GM18867 (cell line): ENCODE results near the gene KLF6.

Experiments
- ATAC-seq: cut with Tn5 transposase; IDR thresholded peaks from one replicate; pipeline ENCODE4 v1.9.1; 2021; ENCODE audit warnings: mild to moderate bottlenecking, moderate library complexity; ENCODE audit not compliant: unreplicated experiment

The KLF6 gene

DNA sequence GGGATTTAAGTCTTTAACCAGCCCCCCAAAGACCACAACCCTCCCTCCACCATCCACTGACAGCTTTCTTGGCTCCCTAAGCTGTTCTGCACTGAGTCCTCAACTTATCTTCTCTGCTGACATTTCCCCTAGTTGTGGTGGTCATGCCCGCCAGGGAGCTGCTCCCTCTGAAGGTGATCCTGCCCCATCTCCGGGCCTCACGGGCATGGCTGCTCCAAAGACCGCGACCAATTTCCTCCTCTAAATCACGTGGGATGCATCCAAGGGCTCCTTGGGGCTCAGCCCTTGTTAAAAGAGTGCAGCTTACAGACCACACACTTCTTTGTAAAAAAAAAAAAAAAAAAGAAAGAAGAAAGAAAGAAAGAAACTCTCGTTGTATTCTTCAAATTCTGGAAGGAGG, 27.1 kb upstream of the KLF6 start:
- no peak for ATAC-seq

DNA sequence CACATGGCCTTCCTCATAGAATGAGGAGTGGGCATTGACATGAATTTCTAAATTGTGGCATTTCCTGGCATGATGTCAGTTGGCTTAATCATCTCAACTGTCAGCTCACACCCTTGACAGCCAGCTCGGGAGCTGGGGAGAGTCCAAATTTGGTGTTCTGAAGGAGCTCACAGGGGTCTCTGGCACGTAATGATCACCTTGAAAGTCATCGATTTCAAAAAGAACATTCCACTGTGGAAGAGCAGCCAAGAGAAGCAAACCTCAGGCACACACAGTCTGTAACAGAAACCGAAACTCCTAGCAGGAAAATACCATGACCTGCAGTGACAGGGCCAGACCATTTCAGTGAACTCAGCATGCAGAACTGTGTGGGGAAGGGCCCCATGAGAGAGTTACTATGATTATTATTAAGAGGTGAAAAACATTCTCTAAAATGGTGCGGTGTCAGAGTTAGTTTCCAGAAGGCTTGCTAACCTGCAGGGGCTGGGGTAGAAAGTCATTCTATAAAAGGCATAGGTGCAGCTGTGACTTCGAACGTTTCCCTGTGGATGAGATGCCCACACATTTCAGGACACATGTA, 26.4 kb upstream of the KLF6 start:
- peak; percentile 83 for ATAC-seq

DNA sequence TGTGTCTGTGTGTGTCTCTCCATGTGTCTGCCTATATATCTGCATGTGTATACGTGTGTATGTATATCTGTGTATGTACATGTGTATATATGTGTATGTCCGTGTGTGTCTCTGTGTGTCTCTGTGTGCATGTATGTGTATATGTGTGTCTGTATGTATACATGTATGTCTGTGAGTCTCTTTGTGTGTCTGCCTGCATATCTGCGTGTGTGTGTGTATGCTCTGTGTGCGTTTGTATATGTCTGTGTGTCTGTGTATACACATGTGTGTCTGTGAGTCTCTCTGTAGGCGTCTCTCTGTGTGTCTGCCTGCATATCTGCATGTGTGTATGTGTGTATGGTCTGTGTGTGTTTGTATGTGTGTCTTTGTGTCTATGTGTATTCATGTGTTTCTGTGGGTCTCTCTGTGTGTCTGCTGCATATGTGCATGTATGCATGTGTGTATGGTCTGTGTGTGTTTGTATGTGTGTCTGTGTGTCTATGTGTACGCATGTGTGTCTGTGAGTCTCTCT, 23.7 kb upstream of the KLF6 start:
- no peak for ATAC-seq

DNA sequence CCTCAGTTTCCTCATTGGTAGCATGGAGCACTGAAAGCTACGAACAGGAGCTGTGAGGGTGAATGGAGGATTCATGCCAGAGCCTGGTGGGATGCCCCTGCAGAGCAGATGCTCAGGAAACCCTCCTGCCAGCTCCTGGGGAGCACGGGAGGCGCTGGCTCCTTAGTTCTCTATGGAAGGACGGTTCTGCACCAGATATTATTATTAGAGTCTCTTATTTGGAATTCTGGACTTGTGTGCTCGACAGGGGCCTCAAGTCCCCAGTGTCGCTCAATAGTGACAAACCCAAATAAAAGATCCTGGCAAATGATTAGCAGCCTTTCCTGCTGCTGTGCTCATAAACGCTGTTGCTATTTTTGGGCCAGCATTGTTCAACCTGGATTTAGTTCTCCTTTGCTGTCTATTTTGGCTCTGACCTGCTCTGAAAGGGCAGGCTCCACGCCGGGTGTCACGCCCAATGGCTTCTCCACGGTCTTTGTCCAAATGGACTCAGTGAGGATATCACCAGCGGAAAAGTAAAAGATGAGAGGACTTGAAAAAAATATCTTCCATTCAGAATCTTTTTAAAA, 23.0 kb upstream of the KLF6 start:
- ATAC-seq = no peak

DNA sequence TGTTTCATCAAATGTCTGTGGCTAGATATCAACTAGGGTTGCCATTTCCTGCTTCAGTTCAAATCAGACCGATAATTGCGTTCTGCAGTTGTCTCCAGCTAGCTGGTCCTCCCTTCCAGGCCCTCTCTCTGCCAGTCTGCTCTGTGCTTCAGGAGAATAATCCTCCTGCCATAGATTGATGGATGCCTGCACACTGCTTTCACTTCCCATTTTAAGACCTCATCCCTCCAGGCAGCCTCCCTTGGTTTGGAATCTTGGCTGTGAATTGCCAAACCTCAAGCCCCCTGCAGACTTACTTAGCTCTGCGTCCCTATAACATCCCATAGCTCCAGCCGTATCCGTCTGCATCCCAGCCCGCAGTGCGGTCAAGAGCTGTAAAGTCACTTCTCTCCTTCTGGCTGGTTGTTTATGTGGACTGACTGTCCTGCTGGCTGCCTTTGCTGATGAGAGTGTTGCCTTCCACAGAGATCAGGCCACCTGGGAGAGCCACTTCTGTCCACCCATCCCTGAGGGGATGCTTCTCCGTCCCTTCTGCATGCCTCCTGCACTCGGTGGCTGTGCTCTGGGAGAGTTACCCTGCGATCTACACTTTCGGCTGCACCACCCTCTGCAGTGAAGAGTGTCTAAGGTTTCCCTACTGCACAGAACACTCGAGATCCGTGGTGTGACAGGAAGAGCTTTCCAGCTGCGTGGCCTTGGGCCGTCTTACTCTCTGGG, 22.4 kb upstream of the KLF6 start:
- no peak for ATAC-seq

DNA sequence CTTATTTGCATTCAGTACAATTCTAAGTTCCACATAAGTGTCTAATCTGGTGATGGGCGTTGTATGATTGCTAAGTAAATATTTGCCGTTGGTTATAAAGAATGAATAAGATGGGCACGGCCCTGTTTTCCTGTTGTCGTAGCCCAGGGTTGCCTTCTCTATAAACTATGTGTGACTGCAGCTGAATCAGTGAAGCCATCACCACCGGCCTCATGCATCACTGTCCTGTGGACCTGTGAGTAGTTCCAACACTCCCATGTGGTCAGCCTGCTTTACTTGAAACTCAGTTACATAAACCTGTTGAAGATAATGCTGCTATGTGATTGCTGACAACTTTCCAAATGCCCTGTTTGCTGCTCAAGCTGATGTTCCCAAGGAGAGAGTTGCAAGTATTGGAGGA, 21.6 kb upstream of the KLF6 start:
- ATAC-seq = no peak

DNA sequence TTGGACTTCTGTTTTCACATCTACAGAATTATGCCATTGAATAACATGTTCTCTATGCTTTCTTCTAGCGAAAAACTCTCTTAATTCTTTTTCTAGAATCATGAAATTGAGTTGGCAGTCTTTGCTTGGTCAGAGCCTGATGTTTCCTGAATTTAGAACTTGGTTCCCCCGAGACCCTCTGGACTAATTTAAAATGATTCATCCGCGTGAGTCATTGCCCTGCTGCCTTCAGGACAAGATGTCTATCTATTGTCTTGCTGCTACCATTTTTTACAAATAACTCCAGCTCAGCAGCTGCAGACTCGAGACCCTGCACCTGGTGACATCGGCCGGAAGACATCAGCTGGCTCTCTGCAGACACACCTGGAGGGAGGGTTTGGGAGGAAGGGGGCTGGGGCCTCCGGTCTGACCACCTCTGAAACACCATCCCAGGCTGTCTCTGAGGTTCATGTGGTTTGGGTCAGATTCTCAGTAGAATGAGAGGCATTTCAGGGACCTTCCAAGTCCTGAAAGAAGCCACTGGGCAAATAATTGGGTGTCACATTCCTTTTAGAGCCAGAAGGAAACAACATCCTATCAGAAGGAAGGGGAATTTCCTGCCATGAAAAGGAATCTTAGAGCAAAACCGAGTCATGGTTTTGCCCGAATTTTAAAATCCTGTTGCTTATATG, 20.9 kb upstream of the KLF6 start:
- ATAC-seq = peak; percentile 41

DNA sequence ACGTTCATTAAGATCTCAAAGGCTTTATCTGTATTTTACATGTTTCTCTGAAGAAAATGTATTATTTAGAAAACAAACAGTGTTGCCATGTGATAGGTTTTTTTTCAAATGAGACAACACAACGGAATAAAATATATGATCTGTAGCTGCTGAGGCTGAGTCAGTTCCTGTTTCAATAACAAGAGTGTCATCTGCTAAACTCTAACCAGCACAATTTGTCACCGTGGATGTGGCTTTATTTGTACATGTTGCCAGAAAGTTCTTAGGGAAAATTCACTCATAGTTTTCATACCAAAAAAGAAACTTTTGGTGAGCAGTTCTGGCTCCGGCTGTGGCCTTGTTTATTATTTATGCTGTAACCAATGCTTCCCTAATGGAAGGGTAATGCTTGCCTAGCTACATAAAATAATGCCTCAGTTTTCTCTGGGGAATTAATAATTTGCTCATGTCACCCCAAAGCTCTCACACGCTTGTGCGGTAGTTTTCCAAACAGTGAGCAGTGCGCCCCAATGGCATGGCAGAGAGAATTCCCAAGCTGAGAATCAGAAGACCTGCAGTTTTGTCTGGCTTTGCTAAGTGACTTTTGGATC, 20.3 kb upstream of the KLF6 start:
- peak; percentile 55 for ATAC-seq

DNA sequence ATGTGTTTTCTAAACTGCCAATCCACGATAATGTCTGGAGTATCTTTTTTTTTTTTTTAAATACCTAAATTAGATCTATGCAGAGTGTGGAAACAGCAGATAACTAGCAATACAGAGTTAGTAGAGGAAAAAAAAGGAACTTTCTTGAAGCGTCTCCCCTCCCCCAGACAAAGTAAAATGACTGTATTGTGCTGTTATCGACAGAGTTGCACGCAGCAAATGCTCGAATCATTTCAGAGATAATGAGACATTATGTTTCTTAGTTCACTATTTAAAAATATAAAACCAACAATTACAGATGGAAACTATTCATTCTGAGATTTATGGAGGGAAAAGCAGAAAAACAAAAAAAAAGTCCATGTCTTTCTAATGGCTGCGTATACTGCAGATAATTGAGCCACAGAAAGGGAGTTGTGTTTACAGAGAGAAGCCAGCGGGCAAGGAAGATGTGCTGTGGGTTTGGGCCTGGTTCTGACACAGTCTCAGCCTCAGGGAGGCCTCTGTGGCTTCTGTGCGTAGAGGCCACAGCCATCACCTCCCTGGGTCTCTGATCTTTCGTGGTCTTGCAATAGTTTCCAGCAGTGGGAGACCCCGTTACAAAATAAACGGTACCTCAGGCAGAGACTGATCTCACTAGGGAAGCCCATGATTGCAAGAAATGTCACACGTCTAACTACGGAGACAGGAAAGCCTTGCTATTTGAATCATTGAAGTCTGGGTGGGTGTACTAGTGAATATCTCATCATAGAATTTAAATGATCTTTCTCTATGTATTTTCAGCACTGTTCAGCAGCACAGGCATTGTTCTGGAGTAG, 19.1 kb upstream of the KLF6 start:
- ATAC-seq = no peak

DNA sequence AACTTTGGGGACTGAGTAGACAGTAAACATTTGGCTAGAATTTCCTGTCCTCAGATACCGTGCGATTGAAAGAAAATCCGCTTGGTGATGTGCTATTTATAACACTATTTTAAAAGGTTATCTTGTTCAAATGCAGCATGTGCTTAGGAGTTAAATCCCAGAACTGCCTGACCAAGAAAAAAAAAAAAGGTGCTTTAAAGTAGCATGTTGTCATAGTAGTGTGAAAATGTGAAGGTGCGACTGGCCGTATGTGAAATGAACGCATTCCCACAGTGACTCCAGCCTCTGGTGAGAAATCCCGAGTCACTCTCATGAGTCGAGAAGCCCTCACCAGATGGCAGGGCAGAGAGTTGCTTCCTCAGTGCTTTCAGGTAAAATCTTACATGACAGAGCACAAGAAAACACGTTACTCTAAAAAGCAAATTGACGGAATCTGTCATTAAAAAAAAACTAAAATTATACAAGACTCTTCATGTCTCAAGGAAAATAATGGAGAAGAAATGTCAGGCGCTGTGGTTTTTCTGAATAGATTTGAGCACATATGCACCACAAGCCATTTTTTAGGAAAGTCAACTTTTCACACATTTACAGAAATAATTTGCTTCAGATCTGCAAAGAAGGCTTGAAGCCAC, 18.4 kb upstream of the KLF6 start:
- ATAC-seq = no peak

DNA sequence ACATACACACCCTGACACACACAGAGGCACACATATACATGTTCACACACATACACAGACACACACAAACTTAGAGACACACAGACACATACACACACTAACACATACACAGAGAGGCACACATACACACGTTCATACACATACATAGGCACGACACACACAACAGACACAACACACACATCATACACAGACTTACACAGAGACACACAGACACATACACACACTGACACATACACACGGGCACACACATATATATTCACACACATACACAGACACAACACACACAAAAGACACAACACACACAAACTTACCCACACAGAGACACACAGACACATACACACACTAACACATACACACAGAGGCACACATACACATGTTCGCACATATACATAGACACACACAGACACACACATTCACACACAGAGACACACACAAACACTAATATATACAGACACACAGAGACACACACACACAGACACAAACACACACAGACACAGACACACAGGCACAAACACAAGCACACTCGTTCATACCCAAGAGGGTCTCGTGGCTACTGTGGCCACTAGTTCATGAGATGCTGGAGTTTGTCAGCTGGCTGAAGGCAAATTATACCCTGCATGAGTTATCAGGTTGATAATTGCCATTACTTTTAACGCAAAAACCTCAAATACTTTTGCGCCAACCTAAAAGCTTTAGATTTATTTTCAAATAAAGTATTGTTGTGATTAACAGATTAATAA, 17.7 kb upstream of the KLF6 start:
- no peak for ATAC-seq

DNA sequence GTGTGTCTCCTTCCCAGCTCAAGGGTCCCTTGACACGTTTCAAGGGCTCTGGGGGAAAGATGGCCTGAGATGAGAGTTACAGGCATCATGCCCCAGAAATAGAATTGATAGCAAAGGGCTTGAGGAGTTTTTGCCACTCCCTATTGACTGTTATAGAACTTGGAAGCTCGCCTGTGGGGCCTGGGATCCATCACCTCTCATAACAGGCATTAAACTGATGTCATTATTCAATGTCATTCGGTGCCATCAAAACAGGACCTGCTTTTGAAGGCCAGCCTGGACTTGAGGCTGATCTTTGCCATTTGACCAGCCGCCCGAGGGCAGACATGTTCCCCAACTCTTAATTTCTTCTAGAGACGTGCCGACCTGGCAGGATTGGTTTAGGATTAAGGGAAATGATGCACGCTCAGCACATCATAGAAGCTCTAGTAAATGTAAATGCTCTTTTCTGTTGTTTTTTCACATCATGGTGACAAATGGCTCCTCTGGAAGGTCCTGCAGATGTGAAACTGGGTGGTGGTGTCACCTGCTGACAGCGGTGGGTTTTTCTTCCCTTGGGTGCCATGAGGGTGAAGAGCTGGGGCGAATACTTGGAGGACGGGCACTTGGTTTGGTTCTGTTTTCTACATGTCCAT, 16.7 kb upstream of the KLF6 start:
- no peak for ATAC-seq

DNA sequence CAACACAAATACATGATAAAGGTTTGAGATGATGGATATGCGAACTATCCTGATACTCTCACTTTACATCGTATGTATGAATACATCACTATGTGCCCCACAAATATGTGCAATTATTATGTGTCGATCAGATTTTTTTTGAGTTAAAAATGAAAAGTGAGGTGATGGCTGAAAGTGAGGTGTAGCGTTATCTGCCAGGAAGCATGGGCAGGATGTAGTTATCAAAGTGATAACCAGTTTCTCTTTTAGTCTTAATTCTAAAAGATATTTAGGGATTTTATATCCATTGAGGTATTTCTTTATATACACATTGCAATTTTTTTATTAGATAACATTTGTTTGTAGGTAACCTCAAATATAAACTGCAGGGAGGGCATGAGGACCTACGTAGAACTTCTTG, 15.6 kb upstream of the KLF6 start:
- no peak for ATAC-seq

DNA sequence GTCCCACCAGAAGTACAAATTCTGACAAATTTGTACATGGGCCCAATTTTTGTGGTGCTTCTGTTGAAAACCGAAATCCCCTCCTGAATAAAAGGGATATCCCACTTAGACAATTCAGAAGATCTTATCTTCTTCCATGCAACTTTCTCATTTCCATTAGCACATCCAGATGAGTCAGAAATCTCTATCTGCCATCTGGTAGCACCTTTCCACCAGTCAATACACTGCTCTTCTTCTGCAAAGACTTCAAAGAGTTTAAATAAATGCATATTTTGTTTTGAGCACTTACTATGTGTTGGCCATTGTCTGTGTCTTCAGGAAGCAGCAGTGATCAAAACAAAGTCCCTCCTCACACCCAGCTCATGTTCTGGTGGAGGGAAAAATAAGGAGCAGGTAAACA, 12.7 kb upstream of the KLF6 start:
- ATAC-seq = no peak

DNA sequence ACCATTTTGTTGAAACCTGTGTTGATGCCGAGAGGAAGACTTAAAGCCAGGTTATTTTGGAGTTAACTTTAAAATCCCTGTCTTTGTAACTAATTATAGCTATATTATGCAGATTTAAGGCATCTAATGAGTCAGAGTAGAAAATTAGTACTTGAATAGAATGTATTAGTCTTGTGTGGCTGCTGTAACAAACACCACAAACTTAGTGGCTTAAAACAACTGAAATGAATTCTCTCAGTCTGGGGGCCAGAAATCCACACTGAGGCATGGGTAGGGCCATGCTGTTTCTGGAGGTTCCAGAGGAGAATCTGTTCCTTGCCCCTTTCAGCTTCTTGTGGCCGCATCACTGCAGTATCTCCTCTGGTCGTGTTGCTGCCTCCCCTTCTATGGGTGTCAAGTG, 8.5 kb upstream of the KLF6 start:
- no peak for ATAC-seq

DNA sequence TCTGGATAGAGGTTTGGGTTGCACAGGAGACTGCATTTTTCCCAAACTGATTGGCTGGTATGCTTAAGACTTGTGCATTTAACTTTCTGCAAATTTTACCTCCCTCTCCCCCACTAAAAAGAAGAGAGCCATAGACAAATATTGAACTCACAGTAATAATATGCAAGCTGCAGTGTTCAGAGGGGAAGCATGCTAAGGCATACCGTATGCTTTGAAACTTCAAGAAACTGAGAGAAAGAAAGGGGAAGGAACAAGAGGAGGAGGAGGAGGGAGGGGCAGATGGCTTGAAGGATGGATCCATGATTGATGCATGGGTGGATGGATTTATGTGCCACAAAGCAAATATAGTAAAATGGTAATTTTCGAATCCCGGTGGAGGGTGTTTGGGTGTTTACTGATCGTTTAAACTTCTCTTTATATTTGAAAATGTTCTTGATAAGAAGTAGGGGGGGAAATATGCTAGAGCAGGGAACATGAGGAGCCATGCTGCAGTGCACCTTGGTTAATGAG, 7.8 kb upstream of the KLF6 start:
- ATAC-seq = no peak

DNA sequence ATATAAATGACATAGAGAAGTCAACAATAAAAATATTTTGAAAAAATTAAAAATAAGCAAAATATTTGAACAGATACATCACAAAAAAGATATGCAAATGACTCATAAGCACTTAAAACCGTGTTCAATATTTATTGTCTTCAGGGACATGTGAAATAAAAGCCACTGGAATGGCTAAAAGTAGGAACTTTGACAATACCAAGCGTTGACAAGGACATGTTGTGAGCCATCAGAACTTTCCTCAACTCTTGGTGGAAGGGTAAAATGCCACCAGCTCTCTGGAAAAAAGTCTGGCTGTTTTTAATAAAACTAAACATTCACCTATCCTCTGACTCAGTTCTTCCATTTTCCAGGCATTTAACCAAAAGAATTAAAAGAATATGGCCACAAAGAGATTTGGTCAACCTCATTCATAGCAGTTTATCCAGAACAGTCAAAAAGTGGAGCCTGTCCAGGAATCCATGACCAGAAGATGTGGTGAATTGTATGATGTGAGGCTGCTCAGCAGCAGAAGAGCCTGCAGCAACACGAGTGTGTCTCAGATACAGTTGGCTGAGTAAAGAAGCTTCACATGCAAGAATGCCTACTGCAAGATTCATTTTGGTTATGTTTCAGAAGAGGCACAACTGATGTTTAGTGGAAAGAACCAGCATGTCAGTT, 7.1 kb upstream of the KLF6 start:
- no peak for ATAC-seq

DNA sequence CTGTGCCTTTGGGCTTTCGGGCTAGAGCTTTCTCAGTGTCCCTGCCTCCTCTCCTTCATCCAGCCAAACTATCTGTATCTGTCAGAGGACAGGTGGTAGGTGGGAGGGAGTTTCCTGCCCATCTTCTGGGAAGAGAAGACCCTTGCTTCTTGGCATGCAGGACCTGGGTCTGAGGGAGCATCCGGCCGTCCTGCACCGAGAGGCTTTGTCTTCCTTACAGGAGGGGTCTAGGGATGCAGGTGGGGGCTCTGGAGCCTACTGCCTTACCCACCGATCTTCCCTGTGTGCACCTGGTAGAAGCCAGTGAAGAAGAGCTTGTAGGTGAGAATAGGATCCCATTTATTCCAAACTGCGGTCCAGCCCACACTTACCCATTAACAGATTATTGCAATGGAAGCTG, 5.8 kb upstream of the KLF6 start:
- ATAC-seq = no peak
